Transverse colon (tissue), 4 donors: ENCODE data around the gene PKMYT1. TPM values are rescaled to one million over a fixed set of nuclear protein-coding genes. Genes with fewer than 3 reads are reported as not detected.
A peak's percentile ranks its signal among the peaks of the same experiment; 100 is the strongest.

ENCODE experiments used
- DNase-seq: peaks from one replicate; pipeline ENCODE4 v3.0.0-alpha.2; 2019
- H3K27ac ChIP-seq, 4 donors: fragments of 200-600 bp; sonication (generic); 2 replicates each; pipeline ENCODE4 v1.5.1; 2016 to 2018; ENCODE audit warnings: inconsistent platforms in 4 of 4
- H3K27me3 ChIP-seq: fragments of 200-600 bp; sonication (generic); 2 replicates; pipeline ENCODE4 v1.5.1; 2017; ENCODE audit warnings: inconsistent platforms
- H3K36me3 ChIP-seq, 4 donors: fragments of 200-600 bp; sonication (generic); 2 replicates each; pipeline ENCODE4 v1.5.1; 2017 to 2019; ENCODE audit warnings: inconsistent platforms in 4 of 4
- H3K4me1 ChIP-seq, 4 donors: fragments of 200-600 bp; sonication (generic); 2 replicates each; pipeline ENCODE4 v1.5.1; 2017 to 2020; ENCODE audit warnings: inconsistent platforms in 4 of 4
- H3K4me3 ChIP-seq, 4 donors: fragments of 200-600 bp; sonication (generic); 1 replicate in 1 of 4; 2 replicates in 3 of 4; pipeline versions ENCODE4 v1.5.1 to v1.6.1; 2017 to 2019; ENCODE audit warnings: inconsistent platforms in 4 of 4
- H3K9me3 ChIP-seq, 2 donors: fragments of 200-600 bp; sonication (generic); 2 replicates each; pipeline ENCODE4 v1.5.1; 2017 to 2019; ENCODE audit warnings: inconsistent platforms in 2 of 2
- EP300 ChIP-seq: sonication (generic); formaldehyde crosslinking; IDR thresholded peaks from one replicate; pipeline ENCODE4 v1.6.1; 2017; ENCODE audit warnings: antibody characterized with exemption, low read depth
- POLR2A ChIP-seq: fragments of 450-650 bp; IDR thresholded peaks from one replicate; pipeline ENCODE4 v1.6.1; 2016; ENCODE audit warnings: antibody characterized with exemption, mild to moderate bottlenecking, moderate library complexity
- POLR2AphosphoS5 ChIP-seq, 3 donors: sonication (generic); formaldehyde crosslinking; IDR thresholded peaks; one replicate each; pipeline ENCODE4 v1.6.1; 2016; ENCODE audit warnings: antibody characterized with exemption in 3 of 3
- whole genome bisulfite sequencing, 2 donors: methylation state at CpG; one replicate each; pipeline ENCODE4 v1.1.5; 2018; ENCODE audit warnings: low coverage in 1 of 2; 5-methylcytosine and 5-hydroxymethylcytosine counted together
- in situ Hi-C, 4 donors: fragments of 200-750 bp; cut with MboI; loops; one replicate each; pipeline versions ENCODE4 v1.15.0 to v1.15.1; 2017; ENCODE audit warnings: low sequenced_read_pairs in 3 of 4, low pct_ligation_motif_present in 1 of 4, low pct_unique_long_range_greater_than_20kb in 1 of 4
- intact Hi-C: fragments of 100-400 bp; cut with DNase I; formaldehyde crosslinking; loops from one replicate; pipeline ENCODE4 v1.15.1; 2023; ENCODE audit warnings: low total_unique reads
- total RNA-seq, 4 donors: library from RNA; depleted of rRNA; stranded (reverse); fragments of >200 nt; gene quantifications; one replicate each; pipeline ENCODE4 v1.1.0, GENCODE V29; 2016
- TF ChIP-seq, protein P1 (sequence below), 5 experiments: fragments of 200-600 bp in 3 of 5; fragments of 450-650 bp in 2 of 5; sonication (generic) in 3 of 5; IDR thresholded peaks; 1 replicate in 2 of 5; 2 replicates in 3 of 5; pipeline ENCODE4 v1.5.1; 2016 to 2017; ENCODE audit warnings: antibody characterized with exemption in 5 of 5, inconsistent platforms in 3 of 5, mild to moderate bottlenecking in 2 of 5, moderate library complexity in 1 of 5

PKMYT1 gene
- total RNA-seq, 4 donors from 2014 or later: 0.55 to 3.6 (median 3.0) TPM; not detected in 1

DNA sequence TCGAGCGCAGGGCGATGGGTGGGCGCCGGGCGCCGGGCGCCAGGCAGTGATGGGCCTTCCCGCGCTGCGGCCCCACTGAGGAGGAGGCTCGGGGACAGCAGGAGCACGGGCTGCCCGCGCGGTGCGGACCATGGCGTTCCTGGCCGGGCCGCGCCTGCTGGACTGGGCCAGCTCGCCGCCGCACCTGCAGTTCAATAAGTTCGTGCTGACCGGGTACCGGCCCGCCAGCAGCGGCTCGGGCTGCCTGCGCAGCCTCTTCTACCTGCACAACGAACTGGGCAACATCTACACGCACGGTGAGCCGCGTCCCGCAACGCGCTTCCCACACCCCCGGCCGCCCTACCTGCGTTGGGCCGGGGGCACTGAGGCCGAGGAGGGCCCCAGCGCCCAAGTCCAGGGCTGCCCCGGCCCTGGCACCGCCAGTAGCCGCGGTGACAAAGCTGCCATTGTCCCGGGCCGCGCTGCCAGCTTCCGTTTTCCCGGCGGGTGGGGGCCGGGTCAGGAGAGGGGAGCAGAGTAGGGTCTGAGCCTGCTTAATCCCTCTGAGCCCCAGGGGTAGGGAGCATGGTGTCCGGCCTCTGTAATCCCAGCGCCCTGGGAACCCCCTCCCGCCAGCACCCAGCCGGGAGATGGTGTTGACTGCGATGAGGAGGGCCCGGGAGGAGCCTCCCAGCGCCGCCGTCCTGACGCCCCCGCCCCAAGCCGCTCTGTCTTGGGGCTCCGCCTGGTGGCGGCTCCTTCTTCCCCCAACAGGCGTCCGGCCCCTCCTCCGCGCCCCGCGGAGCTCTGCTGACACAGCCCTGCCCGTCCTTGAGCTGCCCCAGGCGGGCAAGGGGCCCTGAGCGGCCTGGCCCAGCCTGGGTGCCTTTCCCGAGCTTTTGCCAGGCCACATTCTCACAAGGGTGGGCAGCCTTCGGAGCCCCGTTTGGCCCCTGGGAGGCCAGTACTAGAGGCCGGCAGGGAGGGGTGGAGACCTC lies 10.4 kb downstream of the PKMYT1 start:
- WGBS, 2 donors: 6% methylated on average over 8 of the region's 83 CpGs; no CpG with 5 or more reads in 1 of the 2 donors
- intact Hi-C loops: no loop called here
- peak; percentile 68 for DNase-seq
- Histone ChIP-seq H3K9me3 (no peaks in the 10 kb centered on the region), H3K27me3 (peaks cover 40% of the 10 kb centered on the region), H3K27ac (peak overlapping the region; percentile 54 to 84 (median 74)), H3K4me3 (peak overlapping the region; percentile 38 to 80 (median 61)), H3K4me1 (peaks cover 18 to 46% (median 41%) of the 10 kb centered on the region in 4 donors), H3K36me3 (no peaks in the 10 kb centered on the region)
- in situ Hi-C loops: no loop called here
- no peak for TF ChIP-seq EP300
- peak; percentile 19 for TF ChIP-seq POLR2A
- TF ChIP-seq, protein P1, sequence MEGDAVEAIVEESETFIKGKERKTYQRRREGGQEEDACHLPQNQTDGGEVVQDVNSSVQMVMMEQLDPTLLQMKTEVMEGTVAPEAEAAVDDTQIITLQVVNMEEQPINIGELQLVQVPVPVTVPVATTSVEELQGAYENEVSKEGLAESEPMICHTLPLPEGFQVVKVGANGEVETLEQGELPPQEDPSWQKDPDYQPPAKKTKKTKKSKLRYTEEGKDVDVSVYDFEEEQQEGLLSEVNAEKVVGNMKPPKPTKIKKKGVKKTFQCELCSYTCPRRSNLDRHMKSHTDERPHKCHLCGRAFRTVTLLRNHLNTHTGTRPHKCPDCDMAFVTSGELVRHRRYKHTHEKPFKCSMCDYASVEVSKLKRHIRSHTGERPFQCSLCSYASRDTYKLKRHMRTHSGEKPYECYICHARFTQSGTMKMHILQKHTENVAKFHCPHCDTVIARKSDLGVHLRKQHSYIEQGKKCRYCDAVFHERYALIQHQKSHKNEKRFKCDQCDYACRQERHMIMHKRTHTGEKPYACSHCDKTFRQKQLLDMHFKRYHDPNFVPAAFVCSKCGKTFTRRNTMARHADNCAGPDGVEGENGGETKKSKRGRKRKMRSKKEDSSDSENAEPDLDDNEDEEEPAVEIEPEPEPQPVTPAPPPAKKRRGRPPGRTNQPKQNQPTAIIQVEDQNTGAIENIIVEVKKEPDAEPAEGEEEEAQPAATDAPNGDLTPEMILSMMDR (IDR thresholded peaks at IDR 0.05): peak; percentile 35 to 57 (median 38)
- TF ChIP-seq POLR2AphosphoS5 (IDR thresholded peaks at IDR 0.05): no peak

DNA sequence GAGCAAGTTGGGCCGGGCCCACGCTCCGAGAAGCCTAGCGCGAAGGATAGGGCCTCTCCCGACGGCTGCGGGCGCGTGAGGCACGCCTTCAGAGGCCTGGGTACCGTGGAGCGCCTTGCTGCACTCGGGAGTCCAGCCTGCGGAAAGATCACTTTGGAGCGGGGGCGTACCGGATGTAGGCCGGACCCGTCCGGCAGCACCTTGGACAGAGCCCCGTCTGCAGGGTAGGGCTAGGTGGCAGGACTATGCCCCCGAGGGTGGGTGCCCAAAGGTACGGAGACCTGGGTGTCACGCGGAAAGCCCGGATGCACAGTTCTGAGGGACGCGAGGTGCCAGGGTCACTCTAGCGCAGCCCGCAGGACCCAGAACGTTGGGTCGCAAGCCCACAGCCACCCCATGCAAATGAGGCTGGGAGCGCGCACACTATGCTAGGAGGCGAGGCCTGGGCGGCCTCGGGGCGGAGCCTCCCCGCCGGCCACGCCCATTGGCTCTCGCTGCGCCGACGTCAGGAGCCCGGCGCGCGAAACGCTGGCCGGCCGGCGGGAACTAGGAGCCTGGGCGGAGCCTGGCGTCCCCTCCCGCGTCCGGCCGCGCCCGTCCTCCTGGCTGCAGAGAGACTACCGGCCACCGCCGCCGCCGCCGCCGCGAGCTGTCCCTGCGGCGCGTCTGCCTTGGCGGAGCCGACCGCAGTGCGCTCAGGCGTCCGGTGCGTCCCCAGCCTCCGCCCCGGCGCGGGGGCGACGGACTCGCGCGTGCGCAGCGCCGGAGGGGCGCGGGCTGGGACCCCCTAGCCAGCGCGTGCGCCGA lies 11.3 kb downstream of the PKMYT1 start, which contains the start of gene PAQR4:
TSS of gene PAQR4 (plus strand) at position 611 of the 807 bp plus-strand sequence. CDS start 327 bp downstream, outside the sequence.
- in situ Hi-C loops (no loop called here), intact Hi-C loops (no loop called here)

GRCh38 chr16:2968368-2968737 lies 11.9 kb downstream of the PKMYT1 start:
- H3K4me1 ChIP-seq: peaks cover 32 to 61% (median 56%) of the 10 kb centered on the region in 4 donors
- peak overlapping the region in 3 of 4 donors; percentile 59 to 80 (median 63) for H3K4me3 ChIP-seq
- peak; percentile 42 for DNase-seq
- peaks cover 55% of the 10 kb centered on the region for H3K27me3 ChIP-seq
- intact Hi-C loops: no loop called here
- 16% methylated on average over 18 of the region's 18 CpGs; no CpG with 5 or more reads in 1 of the 2 donors for WGBS, 2 donors
- no peaks in the 10 kb centered on the region for H3K36me3 ChIP-seq
- no peaks in the 10 kb centered on the region for H3K9me3 ChIP-seq
- peak overlapping the region; percentile 26 to 84 (median 74) for H3K27ac ChIP-seq
- TF ChIP-seq POLR2AphosphoS5 (IDR thresholded peaks at IDR 0.05): no peak
- TF ChIP-seq, protein P1 (IDR thresholded peaks at IDR 0.05): no peak
- no peak for TF ChIP-seq EP300
- in situ Hi-C loops: no loop called here

More for the DNA sequence above, 11.3 kb downstream of the PKMYT1 start, which contains the start of gene PAQR4:
- H3K4me1 ChIP-seq: peaks cover 27 to 55% (median 50%) of the 10 kb centered on the region in 4 donors
- H3K27me3 ChIP-seq: peaks cover 49% of the 10 kb centered on the region
- no peaks in the 10 kb centered on the region for H3K36me3 ChIP-seq
- peak within 1 kb of the TSS; percentile 54 to 84 (median 74) for H3K27ac ChIP-seq
- WGBS, 2 donors: 3% methylated on average over 47 of the region's 98 CpGs; no CpG with 5 or more reads in 1 of the 2 donors
- peak within 1 kb of the TSS; percentile 38 to 80 (median 61) for H3K4me3 ChIP-seq
- peak; percentile 89 for DNase-seq
- TF ChIP-seq EP300 (no peak), POLR2A (peak; percentile 9), POLR2AphosphoS5 (IDR thresholded peaks at IDR 0.05) (peak in 2 of 3 donors; percentile 47 to 48)
- TF ChIP-seq, protein P1 (IDR thresholded peaks at IDR 0.05): no peak
- no peaks in the 10 kb centered on the region for H3K9me3 ChIP-seq
